K562 (cell line): ENCODE measurements around the gene IKBKE. TPM values are rescaled to one million over a fixed set of nuclear protein-coding genes. Genes with fewer than 3 reads are reported as not detected.

Experiments
- BRF1 ChIP-seq: IDR thresholded peaks from 3 replicates; pipeline ENCODE4 v1.6.1; 2011; ENCODE audit warnings: borderline replicate concordance, mild to moderate bottlenecking; ENCODE audit not compliant: insufficient read length; ENCODE audit errors: extremely low read depth
- E2F3 ChIP-seq: fragments of 250-450 bp; sonication (Bioruptor Pico); IDR thresholded peaks from 2 replicates; pipeline ENCODE4 v1.4.0; 2020; ENCODE audit warnings: mild to moderate bottlenecking
- KDM1A ChIP-seq, 2 experiments: fragments of 450-650 bp; IDR thresholded peaks; 2 replicates each; pipeline ENCODE4 v1.6.1; 2016; ENCODE audit warnings: mild to moderate bottlenecking in 2 of 2
- KDM4B ChIP-seq, 2 experiments: fragments of 450-650 bp in 1 of 2; sonication (generic) in 1 of 2; IDR thresholded peaks; 2 replicates each; pipeline ENCODE4 v1.6.1; 2016 to 2017; ENCODE audit warnings: borderline replicate concordance in 2 of 2, antibody characterized with exemption in 1 of 2, low read depth in 1 of 2, mild to moderate bottlenecking in 1 of 2
- MAZ ChIP-seq, 2 experiments: fragments of 450-650 bp in 1 of 2; sonication (generic) in 1 of 2; formaldehyde crosslinking; IDR thresholded peaks in 1 of 2; conservative IDR thresholded peaks in 1 of 2; 2 replicates each; pipeline versions ENCODE4 v1.4.0 to v1.5.0; 2020; ENCODE audit warnings: mild to moderate bottlenecking in 1 of 2, missing genetic modification reagents in 1 of 2
- SP1 ChIP-seq: sonication (generic); formaldehyde crosslinking; IDR thresholded peaks from 2 replicates; pipeline ENCODE4 v1.8.1; 2022; ENCODE audit warnings: mild to moderate bottlenecking, missing genetic modification reagents
- TCFL5 ChIP-seq: fragments of 250-450 bp; sonication (Bioruptor Pico); conservative IDR thresholded peaks from 2 replicates; pipeline ENCODE4 v1.6.1; 2021; ENCODE audit warnings: mild to moderate bottlenecking, moderate library complexity, matching md5 sums
- YY1 ChIP-seq, 3 experiments: IDR thresholded peaks; 2 replicates each; pipeline ENCODE4 v1.6.1; 2011; ENCODE audit warnings: low read length in 2 of 3, mild to moderate bottlenecking in 2 of 3, moderate library complexity in 2 of 3, borderline replicate concordance in 1 of 3, control low read depth in 1 of 3, low read depth in 1 of 3; ENCODE audit not compliant: insufficient read depth in 3 of 3, insufficient replicate concordance in 2 of 3, control insufficient read depth in 1 of 3, insufficient read length in 1 of 3; ENCODE audit errors: extremely low read depth in 1 of 3
- ZNF140 ChIP-seq: fragments of 250-450 bp; sonication (Bioruptor Pico); IDR thresholded peaks from 2 replicates; pipeline ENCODE4 v1.8.0; 2021; ENCODE audit warnings: moderate library complexity, mild to moderate bottlenecking, inconsistent platforms
- polyA plus RNA-seq, 8 experiments: library from polyadenylated mRNA; depleted of rRNA in 4 of 8; stranded (reverse) in 5 of 8; unstranded in 3 of 8; fragments of >200 nt; fragmentation: Nextera tagmentation in 2 of 8; fragmentation: Illumina TruSeq in 1 of 8; extraction: Ambion mirVana in 2 of 8; extraction: Trizol in 1 of 8; gene quantifications; 2 replicates each; pipeline versions ENCODE4 v1.2.1 to v1.2.3, GENCODE V29; 2011 to 2014; ENCODE audit warnings: inconsistent platforms in 1 of 8, missing spikeins in 1 of 8
- total RNA-seq, 7 experiments: library from RNA; depleted of rRNA in 6 of 7; stranded (reverse); fragments of >200 nt in 6 of 7; fragmentation: Illumina TruSeq in 2 of 7; extraction: Trizol in 2 of 7; gene quantifications; 2 replicates each; pipeline versions ENCODE4 v1.2.1 to v1.2.3, GENCODE V29; 2011 to 2021; ENCODE audit warnings: low replicate concordance in 1 of 7

Gene IKBKE
- total and polyA plus RNA-seq, 9 of the 15 experiments (the other 6 are each of a cell fraction or from before 2014, with no cell fraction given) = 2.3 to 9.0 (median 4.8) TPM

- TF ChIP-seq KDM4B (IDR thresholded peaks at IDR 0.05; ENCODE audit: borderline replicate concordance in 2 of 2, low read depth in 1 of 2) (0 out of 4 replicates have a peak, but pooled peaks of 1 of the 2 experiments have one; percentile 3), MAZ (CRISPR knock-in tag; conservative IDR thresholded peaks at IDR 0.05 in 1 of 2, IDR thresholded peaks at IDR 0.05 in 1 of 2) (peak; percentile 66 to 75; a peak in 3 of 4 replicates), SP1 (CRISPR knock-in tag) (peak; percentile 36; the same call in 1 of the 2 replicates), ZNF140 (CRISPR knock-in tag) (no peak), YY1 (IDR thresholded peaks at IDR 0.05; ENCODE audit: borderline replicate concordance in 1 of 3, control insufficient read depth in 1 of 3, extremely low read depth in 1 of 3, insufficient read depth in 3 of 3, insufficient read length in 1 of 3, insufficient replicate concordance in 2 of 3, low read depth in 1 of 3, low read length in 2 of 3) (peak in 1 of 3 experiments; percentile 18), BRF1 (no peak), KDM1A (IDR thresholded peaks at IDR 0.05) (no peak), TCFL5 (CRISPR knock-in tag) (no peak), E2F3 (CRISPR knock-in tag) (0 out of 2 replicates have a peak, but pooled peaks have one; percentile 12)
Observed at GRCh38 chr1:206507284-206508129, 37.2 kb downstream of the IKBKE start, which contains the start of gene RASSF5 (continued).
